ENCODE measurements around the gene IL31.

The IL31 gene

DNA sequence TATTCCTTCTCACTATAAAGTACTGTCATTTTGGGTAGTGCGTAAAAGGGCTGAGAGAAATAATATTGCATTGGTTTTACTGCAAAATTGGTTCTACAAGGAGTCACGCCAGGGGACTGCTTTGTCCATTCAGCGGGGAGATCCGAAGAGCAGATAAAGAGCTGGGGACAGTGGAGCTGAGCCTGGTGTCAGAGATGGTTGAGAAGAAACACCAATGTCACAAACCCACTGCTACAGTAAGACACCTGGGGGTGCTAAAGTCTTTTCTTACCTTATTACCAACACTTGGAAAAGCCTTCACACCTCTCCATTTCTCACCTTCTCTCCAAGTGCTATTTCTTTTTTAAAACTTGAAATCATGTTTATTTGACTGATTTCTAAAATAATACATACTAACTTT lies 14.1 kb downstream of the IL31 start:
- TF ChIP-seq, protein P1, sequence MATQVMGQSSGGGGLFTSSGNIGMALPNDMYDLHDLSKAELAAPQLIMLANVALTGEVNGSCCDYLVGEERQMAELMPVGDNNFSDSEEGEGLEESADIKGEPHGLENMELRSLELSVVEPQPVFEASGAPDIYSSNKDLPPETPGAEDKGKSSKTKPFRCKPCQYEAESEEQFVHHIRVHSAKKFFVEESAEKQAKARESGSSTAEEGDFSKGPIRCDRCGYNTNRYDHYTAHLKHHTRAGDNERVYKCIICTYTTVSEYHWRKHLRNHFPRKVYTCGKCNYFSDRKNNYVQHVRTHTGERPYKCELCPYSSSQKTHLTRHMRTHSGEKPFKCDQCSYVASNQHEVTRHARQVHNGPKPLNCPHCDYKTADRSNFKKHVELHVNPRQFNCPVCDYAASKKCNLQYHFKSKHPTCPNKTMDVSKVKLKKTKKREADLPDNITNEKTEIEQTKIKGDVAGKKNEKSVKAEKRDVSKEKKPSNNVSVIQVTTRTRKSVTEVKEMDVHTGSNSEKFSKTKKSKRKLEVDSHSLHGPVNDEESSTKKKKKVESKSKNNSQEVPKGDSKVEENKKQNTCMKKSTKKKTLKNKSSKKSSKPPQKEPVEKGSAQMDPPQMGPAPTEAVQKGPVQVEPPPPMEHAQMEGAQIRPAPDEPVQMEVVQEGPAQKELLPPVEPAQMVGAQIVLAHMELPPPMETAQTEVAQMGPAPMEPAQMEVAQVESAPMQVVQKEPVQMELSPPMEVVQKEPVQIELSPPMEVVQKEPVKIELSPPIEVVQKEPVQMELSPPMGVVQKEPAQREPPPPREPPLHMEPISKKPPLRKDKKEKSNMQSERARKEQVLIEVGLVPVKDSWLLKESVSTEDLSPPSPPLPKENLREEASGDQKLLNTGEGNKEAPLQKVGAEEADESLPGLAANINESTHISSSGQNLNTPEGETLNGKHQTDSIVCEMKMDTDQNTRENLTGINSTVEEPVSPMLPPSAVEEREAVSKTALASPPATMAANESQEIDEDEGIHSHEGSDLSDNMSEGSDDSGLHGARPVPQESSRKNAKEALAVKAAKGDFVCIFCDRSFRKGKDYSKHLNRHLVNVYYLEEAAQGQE (IDR thresholded peaks at IDR 0.05; ENCODE audit: insufficient read depth in 1 of 2, low read depth in 2 of 2, low read length in 2 of 2) = no peak
- TF ChIP-seq FOXP2 (optimal IDR thresholded peaks at IDR 0.05; ENCODE audit: borderline replicate concordance, extremely low read depth, extremely low read length, insufficient read depth) = no peak
- no peak for TF ChIP-seq TAF1 (IDR thresholded peaks at IDR 0.05; ENCODE audit: borderline replicate concordance, insufficient read depth, low read length)
- no peak for TF ChIP-seq POLR2AphosphoS5 (IDR thresholded peaks at IDR 0.05; ENCODE audit: low read depth, low read length)
- TF ChIP-seq SIN3A (IDR thresholded peaks at IDR 0.05; ENCODE audit: borderline replicate concordance, insufficient read depth, low read length) = no peak

- TF ChIP-seq POLR2AphosphoS5 (IDR thresholded peaks at IDR 0.05; ENCODE audit: low read depth, low read length) (no peak), SIN3A (IDR thresholded peaks at IDR 0.05; ENCODE audit: borderline replicate concordance, insufficient read depth, low read length) (no peak), FOXP2 (optimal IDR thresholded peaks at IDR 0.05; ENCODE audit: borderline replicate concordance, extremely low read depth, extremely low read length, insufficient read depth) (no peak), TAF1 (IDR thresholded peaks at IDR 0.05; ENCODE audit: borderline replicate concordance, insufficient read depth, low read length) (no peak)
- TF ChIP-seq, protein P1 (IDR thresholded peaks at IDR 0.05; ENCODE audit: insufficient read depth in 1 of 2, low read depth in 2 of 2, low read length in 2 of 2) = no peak
These were observed 15.2 kb downstream of the IL31 start for GRCh38 chr12:122158700-122159285.

DNA sequence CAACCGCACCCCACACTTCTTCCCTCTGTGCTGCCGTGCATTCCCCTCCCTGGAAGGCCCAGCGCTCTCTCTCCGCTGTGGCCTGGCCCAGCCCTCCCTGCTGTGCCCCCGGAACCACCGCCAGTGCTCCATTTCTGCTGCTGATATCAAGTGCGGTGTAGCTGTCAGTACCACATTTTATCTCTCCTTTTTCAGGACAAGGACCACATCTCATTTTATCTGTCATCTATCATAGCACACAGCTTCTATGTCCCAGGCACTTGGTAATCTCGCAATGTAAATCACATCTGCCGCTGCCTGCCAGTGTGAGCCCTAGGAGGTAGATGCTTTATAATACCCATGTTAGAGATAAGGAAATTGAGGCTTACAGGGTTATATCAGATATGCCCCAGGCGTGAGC lies 18.3 kb downstream of the IL31 start:
- TF ChIP-seq TAF1 (IDR thresholded peaks at IDR 0.05; ENCODE audit: borderline replicate concordance, insufficient read depth, low read length) = no peak
- TF ChIP-seq FOXP2 (optimal IDR thresholded peaks at IDR 0.05; ENCODE audit: borderline replicate concordance, extremely low read depth, extremely low read length, insufficient read depth) = no peak
- TF ChIP-seq POLR2AphosphoS5 (IDR thresholded peaks at IDR 0.05; ENCODE audit: low read depth, low read length) = no peak
- TF ChIP-seq SIN3A (IDR thresholded peaks at IDR 0.05; ENCODE audit: borderline replicate concordance, insufficient read depth, low read length) = no peak
- TF ChIP-seq, protein P1 (IDR thresholded peaks at IDR 0.05; ENCODE audit: insufficient read depth in 1 of 2, low read depth in 2 of 2, low read length in 2 of 2) = no peak

- no peak for TF ChIP-seq SIN3A (IDR thresholded peaks at IDR 0.05; ENCODE audit: borderline replicate concordance, insufficient read depth, low read length)
- no peak for TF ChIP-seq POLR2AphosphoS5 (IDR thresholded peaks at IDR 0.05; ENCODE audit: low read depth, low read length)
- TF ChIP-seq, protein P1 (IDR thresholded peaks at IDR 0.05; ENCODE audit: insufficient read depth in 1 of 2, low read depth in 2 of 2, low read length in 2 of 2) = no peak
- TF ChIP-seq TAF1 (IDR thresholded peaks at IDR 0.05; ENCODE audit: borderline replicate concordance, insufficient read depth, low read length) = no peak
- TF ChIP-seq FOXP2 (optimal IDR thresholded peaks at IDR 0.05; ENCODE audit: borderline replicate concordance, extremely low read depth, extremely low read length, insufficient read depth) = no peak
These were observed 21.3 kb downstream of the IL31 start for GRCh38 chr12:122152754-122153153.

All from PFSK-1 (cell line).